Endometrium (tissue), 2 donors: ENCODE results near the gene TP53AIP1.
"Not testable (repeated sequence)": the region's sequence is repeated elsewhere in the genome, so short reads cannot be mapped to it uniquely, and the experiment has no call there.

Source experiments
- FAIRE-seq: peaks from 2 replicates; lab custom pipeline; 2012; peaks lifted over from hg19 to GRCh38; lab: Jason Lieb, UNC
- donor health status: control.
- donor health status: control.

TP53AIP1 gene

DNA sequence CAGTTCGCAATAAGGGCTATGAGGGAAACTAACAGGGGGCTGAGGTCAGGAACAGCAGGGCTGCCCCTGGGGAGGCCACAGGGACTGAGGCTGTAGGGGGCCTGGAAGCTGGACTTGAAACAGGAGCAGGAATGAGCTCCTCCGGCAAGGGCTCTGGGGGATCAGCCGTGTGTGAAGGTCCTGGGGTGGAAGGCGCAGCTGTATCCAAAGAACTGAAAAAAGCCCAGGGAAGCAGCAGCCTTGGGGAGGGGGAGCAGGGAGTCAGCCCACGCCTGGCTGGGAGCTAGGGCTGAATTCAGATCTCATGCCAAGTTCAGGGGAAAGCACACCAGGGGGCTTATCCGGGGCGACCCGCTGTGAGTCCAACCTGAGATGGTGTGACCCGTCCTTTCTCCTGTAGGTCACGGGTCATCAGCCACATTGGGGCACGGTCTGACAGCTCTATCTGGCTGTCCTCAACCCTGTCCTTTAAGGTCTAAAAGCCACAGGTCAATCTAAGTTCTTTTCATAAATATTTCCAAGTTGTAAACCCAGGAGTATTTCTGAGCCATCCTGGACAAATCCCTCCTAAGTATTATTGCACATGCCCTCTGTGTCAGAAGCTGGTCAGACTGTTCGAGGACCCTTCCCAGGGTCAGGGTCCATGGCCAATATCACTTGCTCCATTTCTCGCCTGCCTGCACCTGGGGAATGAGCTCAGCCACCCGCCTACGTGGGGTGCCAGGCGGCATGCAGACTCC, 18.0 kb downstream of the TP53AIP1 start:
- no peak for FAIRE-seq

DNA sequence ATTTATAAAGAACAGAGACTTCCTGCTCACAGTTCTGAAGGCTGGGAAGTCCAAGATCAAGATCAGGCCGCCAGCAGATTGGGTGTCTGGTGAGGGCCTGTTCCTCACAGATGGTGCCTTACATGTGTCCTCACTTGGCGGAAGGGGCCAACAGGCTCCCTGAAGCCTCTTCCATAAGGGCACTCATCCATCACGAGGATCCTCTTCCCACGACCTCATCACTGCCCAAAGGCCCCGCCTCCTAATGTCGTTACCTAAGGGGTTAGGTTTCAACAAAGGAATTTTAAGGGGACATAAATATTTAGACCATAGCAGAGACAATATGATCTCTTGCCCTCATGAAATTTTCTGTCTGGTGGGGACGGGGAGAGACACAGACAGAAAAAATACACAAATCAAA, 18.6 kb downstream of the TP53AIP1 start:
- no peak for FAIRE-seq

GRCh38 chr11:128921793-128922192, 20.9 kb downstream of the TP53AIP1 start:
- FAIRE-seq, result no peak

DNA sequence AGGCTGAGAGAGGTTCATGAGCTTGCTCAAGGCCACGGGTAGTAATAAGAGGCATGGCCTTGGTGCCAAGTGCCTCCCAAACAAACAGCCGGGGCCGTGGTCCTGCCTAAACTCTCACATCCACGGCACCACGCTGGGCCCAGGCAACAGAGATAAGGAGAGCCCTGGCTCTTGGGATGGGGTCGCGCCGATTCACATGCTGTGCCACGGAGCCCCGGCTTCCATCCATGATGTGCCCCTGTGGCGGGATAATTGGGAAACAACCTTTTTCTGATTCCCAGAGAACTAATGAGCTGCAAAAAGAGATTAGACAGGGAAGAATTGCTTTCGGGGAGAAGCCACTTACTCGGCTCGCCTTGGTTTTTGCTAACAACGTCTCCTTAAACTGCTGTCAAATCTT, 22.0 kb downstream of the TP53AIP1 start:
- FAIRE-seq, result no peak

- FAIRE-seq, result not testable (repeated sequence)
Observed at GRCh38 chr11:128919635-128920034, 23.0 kb downstream of the TP53AIP1 start.

- FAIRE-seq, result no peak
Observed at GRCh38 chr11:128919216-128919615, 23.5 kb downstream of the TP53AIP1 start.

DNA sequence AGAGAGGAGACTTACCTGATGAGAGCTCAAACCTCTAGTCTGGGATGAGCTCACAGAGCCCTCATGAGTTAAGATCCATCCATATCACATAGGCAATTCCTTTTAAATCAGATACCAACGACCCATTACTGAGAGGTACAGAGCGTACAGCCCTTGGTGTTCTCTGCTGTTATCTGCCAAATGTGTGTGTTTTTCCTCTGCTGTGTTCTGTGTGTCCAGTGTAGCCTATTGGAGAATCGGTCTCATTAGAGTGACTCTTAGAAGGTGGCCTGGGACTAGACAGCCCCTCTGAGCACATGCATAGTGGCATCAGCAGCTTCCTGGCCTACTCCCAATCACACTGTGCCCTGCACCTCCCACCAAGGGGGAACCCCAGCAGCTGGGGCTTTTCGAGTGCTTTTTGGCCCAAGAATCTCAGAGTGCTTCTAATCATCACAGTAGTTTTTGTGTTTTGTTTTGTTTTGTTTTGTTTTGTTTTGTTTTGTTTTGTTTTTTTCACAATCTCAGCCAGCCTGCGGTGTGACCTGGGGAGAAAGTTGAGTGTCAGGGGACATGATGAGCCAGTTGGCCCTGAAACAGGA, 25.4 kb downstream of the TP53AIP1 start:
- no peak for FAIRE-seq

GRCh38 chr11:128916681-128917080, 26.0 kb downstream of the TP53AIP1 start:
- no peak for FAIRE-seq

GRCh38 chr11:128916037-128916572, 26.6 kb downstream of the TP53AIP1 start:
- no peak for FAIRE-seq

GRCh38 chr11:128915149-128915521, 27.5 kb downstream of the TP53AIP1 start:
- FAIRE-seq, result no peak

DNA sequence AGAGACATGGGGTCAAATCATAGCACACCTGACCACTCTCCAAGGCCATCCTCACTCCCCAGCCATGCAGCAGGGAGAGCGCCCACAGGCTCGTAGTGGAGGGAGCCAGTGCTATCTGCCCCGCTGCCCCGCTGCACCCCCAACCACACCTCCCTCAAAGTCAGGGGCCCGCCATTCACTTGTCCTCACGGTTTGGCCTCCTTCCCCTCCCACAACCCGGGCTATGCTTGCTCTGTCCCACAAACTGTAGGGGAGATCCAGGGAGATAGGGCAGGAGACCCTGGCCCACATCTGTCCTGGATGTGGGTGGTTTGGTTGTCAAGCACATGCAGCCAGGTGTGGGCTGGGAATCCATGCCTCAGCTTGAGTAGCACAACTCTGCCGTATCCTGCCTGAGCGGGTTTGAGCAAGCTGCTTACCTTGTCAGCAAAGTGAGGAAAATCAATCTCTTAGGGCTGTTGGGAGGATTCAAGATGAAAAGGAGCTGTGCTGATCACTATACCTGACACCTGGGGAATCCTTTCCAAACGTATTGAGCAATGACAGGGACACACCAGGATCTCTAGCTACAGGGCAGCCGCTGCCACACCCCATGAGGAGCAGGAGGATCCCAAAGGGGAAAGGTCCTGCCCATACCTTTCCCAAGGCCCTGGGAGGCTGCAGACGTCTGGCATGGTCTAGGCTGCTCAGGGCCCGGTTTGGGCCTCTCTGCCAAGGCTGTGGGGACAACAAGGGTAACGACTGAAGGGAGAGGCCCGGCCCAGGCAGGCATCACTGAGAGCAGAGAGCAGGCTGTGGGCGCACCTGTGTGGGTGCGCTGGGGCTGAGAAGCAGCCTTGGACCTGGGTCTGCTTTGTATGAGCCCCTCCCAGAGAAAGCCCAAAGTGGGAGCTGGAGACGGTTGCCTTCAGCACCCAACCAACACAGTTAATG, 28.2 kb downstream of the TP53AIP1 start:
- no peak for FAIRE-seq

- no peak for FAIRE-seq
Observed at GRCh38 chr11:128913806-128914205, 28.9 kb downstream of the TP53AIP1 start.

DNA sequence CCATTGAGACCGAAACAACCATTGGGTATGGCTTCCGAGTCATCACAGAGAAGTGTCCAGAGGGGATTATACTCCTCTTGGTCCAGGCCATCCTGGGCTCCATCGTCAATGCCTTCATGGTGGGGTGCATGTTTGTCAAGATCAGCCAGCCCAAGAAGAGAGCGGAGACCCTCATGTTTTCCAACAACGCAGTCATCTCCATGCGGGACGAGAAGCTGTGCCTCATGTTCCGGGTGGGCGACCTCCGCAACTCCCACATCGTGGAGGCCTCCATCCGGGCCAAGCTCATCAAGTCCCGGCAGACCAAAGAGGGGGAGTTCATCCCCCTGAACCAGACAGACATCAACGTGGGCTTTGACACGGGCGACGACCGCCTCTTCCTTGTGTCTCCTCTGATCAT, 31.0 kb downstream of the TP53AIP1 start:
- no peak for FAIRE-seq

DNA sequence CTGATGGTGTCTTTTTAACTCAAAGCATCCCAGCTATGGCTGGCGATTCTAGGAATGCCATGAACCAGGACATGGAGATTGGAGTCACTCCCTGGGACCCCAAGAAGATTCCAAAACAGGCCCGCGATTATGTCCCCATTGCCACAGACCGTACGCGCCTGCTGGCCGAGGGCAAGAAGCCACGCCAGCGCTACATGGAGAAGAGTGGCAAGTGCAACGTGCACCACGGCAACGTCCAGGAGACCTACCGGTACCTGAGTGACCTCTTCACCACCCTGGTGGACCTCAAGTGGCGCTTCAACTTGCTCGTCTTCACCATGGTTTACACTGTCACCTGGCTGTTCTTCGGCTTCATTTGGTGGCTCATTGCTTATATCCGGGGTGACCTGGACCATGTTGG, 31.4 kb downstream of the TP53AIP1 start:
- FAIRE-seq, result no peak

- FAIRE-seq, result no peak
Observed at GRCh38 chr11:128910576-128910975, 32.1 kb downstream of the TP53AIP1 start.

GRCh38 chr11:128909438-128910125, 33.1 kb downstream of the TP53AIP1 start:
- FAIRE-seq, result no peak

GRCh38 chr11:128908391-128909246, 34.1 kb downstream of the TP53AIP1 start:
- FAIRE-seq, result no peak

DNA sequence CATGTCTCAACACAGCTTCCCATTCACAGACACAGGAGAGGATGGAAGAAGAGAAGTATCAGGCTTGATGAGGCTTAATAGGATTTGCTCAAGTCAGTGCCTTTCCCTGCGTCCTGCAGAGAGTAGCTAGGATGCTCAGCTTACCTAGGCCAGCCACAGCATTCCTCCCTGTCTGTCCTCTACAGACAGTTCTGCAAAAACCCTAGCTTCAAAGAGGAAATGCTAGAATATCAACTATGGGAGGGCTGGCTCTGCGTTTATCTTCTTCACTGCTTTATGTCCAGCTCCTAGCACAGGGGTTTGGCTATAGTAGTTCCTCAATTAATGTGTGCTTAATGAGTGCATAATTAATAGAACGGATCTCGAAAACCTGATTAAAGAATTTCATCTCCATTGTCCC, 35.1 kb downstream of the TP53AIP1 start:
- FAIRE-seq, result no peak

DNA sequence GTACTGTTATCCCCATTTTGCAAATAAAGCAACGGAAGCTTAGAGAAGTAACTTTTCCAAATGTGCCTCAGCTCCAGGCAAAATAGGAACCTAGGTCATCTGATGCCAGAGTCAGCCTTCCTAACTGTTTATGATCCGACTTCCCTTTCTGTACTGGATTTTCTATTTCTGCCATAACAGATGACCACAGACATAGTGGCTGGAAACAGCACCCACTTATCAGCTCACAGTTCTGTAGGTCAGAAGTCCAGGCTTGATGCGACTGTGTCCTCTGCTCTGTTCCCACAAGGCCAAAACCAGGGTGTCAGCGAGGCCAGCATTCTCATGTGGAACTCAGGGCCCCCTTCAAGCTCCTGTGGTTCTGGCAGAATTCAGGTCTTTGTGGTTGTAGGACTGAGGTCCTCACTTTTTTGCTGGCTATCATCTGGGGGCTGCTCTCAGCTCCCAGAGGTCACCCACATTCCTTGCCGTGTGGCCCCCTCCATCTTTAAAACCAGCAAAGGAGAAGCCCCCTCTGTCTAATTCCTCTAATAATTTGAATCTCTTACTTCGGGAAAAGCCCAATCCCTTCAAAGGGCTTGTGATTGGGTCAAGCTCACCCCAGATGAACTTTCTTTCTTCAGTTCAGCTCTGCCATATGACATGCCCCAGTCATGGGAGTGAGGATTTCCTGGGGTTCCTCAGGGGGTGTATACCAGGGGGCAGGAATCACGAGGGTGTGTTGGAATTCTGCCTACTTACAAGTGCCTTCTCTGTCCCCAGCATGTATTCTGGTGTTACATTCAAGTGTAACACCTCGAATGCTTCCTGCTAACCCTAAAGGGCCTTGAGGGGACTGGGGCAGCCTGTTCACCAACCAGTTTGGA, 36.3 kb downstream of the TP53AIP1 start:
- no peak for FAIRE-seq
